ENCODE data around the gene VPS13A.
A peak's percentile ranks its signal among the peaks of the same experiment; 100 is the strongest.

Gene VPS13A

DNA sequence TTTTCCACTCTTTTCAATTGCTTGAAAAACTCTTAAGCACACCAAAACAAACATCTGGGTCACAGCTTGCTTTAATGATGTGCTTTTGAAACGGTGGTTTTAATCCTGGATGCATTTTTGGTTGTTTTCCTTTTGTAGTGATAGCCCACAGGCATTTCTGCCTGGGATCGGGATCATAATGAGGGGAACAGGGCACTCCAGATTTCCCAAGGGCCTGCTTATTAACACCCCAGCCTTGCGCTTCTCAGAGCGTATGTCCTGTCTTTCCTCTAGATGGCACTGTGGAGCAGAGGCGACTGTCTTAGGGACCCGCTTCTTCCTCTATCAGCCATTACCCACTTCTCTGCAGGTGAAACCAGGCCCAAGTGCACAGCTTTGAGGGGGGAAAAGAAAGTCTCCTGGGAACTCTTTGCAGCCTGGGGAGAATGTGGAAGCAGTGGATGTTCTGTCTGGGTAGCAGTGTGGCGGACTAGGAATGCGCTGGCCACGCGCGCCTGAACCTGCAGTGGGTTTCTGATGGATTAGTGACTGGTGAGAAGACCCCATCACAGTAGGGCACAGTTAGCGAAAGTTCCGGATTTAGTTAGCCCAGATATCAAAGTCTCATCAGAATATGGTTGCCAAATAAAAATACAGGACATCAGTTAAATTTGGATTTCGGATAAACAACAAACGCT is 280.7 kb downstream of the VPS13A start (continued):
- TF ChIP-seq, protein P1, sequence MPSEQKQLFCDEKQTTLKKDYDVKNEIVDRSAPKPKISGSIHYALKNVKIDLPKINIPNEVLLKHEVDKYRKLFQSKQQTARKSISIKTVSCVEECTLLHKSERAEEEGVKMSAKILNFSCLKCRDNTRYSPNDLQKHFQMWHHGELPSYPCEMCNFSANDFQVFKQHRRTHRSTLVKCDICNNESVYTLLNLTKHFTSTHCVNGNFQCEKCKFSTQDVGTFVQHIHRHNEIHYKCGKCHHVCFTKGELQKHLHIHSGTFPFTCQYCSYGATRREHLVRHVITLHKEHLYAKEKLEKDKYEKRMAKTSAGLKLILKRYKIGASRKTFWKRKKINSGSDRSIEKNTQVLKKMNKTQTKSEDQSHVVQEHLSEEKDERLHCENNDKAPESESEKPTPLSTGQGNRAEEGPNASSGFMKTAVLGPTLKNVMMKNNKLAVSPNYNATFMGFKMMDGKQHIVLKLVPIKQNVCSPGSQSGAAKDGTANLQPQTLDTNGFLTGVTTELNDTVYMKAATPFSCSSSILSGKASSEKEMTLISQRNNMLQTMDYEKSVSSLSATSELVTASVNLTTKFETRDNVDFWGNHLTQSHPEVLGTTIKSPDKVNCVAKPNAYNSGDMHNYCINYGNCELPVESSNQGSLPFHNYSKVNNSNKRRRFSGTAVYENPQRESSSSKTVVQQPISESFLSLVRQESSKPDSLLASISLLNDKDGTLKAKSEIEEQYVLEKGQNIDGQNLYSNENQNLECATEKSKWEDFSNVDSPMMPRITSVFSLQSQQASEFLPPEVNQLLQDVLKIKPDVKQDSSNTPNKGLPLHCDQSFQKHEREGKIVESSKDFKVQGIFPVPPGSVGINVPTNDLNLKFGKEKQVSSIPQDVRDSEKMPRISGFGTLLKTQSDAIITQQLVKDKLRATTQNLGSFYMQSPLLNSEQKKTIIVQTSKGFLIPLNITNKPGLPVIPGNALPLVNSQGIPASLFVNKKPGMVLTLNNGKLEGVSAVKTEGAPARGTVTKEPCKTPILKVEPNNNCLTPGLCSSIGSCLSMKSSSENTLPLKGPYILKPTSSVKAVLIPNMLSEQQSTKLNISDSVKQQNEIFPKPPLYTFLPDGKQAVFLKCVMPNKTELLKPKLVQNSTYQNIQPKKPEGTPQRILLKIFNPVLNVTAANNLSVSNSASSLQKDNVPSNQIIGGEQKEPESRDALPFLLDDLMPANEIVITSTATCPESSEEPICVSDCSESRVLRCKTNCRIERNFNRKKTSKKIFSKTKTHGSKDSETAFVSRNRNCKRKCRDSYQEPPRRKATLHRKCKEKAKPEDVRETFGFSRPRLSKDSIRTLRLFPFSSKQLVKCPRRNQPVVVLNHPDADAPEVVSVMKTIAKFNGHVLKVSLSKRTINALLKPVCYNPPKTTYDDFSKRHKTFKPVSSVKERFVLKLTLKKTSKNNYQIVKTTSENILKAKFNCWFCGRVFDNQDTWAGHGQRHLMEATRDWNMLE (tag by site-specific recombination; conservative IDR thresholded peaks at IDR 0.05; ENCODE audit: low read depth), result no peak
- TF ChIP-seq ZNF529 (tag by site-specific recombination; IDR thresholded peaks at IDR 0.05; ENCODE audit: insufficient replicate concordance) (no peak), ZBTB48 (tag by site-specific recombination; IDR thresholded peaks at IDR 0.05) (peak; percentile 50; the same call in 1 of the 2 replicates)

DNA sequence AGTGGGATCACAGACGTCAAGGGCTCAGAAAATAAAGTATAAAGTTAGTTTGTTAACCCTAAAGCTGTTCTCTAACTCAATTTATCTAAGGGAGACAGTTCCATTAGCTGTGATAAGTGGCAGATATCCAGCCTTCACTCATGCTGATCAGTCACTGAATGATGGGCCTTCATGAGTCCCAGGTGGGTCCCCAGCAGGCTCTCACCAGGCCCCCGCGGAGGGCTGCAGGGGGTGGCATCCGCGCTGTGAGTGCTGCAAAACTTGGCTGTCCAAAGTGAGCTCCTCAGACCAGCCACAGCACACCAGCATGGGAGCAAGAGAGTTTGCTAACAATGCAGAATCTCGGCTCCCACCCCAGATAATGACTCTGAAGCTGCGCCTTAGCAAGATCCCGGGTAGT is 283.6 kb downstream of the VPS13A start:
- ChIA-PET POLR2A (no interaction called here), CTCF (interaction anchor here (0.7 to 4.0 kb wide), 7 partner anchors 11 to 909 kb away, joined by 3 to 12 read pairs (median 3); no protein-coding TSS in a partner anchor)
- no peak overlapping the region for H3K27ac ChIP-seq (ENCODE audit: extremely low read depth, low read depth, low read length)
- no peaks in the 10 kb centered on the region for H3K9me3 ChIP-seq (ENCODE audit: control insufficient read depth, insufficient read depth, low read depth, low read length)
- TF ChIP-seq ZIC2 (tag by site-specific recombination; IDR thresholded peaks at IDR 0.05) (peak; percentile 76), ZFP41 (tag by site-specific recombination; IDR thresholded peaks at IDR 0.05; ENCODE audit: borderline replicate concordance) (no peak)
- H3K36me3 ChIP-seq (ENCODE audit: control insufficient read depth in 2 of 2, insufficient read depth in 1 of 2, low read length in 2 of 2), result no peaks in the 10 kb centered on the region
- no peak overlapping the region for H3K4me3 ChIP-seq (ENCODE audit: low read depth, low read length)
- H3K4me1 ChIP-seq (ENCODE audit: control insufficient read depth, insufficient read depth, low read length), result no peaks in the 10 kb centered on the region

DNA sequence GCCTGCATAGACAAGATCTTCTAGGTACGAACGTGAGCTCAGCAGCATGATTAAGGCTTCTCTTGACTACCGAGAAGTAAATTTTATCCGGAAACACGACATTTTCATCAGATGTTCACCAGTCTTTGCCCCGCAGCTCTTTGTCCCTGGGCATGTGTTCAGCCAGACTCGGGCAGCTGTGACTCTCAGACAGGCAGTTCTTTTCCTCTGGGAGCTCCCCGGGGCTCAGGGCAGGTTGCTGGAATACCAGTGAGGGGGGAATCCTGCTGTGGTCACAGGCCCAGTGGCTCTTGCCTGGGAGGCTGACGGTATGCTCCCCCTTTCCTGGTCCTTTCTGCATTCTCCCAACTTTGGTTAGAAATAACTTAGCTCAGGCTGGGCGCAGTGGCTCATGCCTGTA is 284.7 kb downstream of the VPS13A start:
- H3K36me3 ChIP-seq (ENCODE audit: control insufficient read depth in 2 of 2, insufficient read depth in 1 of 2, low read length in 2 of 2), result no peaks in the 10 kb centered on the region
- no peak overlapping the region for H3K27ac ChIP-seq (ENCODE audit: extremely low read depth, low read depth, low read length)
- no peak overlapping the region for H3K4me3 ChIP-seq (ENCODE audit: low read depth, low read length)
- H3K9me3 ChIP-seq (ENCODE audit: control insufficient read depth, insufficient read depth, low read depth, low read length), result no peaks in the 10 kb centered on the region
- no peak for TF ChIP-seq KLF8 (tag by site-specific recombination; IDR thresholded peaks at IDR 0.05)
- TF ChIP-seq ZNF146 (tag by site-specific recombination; IDR thresholded peaks at IDR 0.05), result no peak
- TF ChIP-seq, protein P2, sequence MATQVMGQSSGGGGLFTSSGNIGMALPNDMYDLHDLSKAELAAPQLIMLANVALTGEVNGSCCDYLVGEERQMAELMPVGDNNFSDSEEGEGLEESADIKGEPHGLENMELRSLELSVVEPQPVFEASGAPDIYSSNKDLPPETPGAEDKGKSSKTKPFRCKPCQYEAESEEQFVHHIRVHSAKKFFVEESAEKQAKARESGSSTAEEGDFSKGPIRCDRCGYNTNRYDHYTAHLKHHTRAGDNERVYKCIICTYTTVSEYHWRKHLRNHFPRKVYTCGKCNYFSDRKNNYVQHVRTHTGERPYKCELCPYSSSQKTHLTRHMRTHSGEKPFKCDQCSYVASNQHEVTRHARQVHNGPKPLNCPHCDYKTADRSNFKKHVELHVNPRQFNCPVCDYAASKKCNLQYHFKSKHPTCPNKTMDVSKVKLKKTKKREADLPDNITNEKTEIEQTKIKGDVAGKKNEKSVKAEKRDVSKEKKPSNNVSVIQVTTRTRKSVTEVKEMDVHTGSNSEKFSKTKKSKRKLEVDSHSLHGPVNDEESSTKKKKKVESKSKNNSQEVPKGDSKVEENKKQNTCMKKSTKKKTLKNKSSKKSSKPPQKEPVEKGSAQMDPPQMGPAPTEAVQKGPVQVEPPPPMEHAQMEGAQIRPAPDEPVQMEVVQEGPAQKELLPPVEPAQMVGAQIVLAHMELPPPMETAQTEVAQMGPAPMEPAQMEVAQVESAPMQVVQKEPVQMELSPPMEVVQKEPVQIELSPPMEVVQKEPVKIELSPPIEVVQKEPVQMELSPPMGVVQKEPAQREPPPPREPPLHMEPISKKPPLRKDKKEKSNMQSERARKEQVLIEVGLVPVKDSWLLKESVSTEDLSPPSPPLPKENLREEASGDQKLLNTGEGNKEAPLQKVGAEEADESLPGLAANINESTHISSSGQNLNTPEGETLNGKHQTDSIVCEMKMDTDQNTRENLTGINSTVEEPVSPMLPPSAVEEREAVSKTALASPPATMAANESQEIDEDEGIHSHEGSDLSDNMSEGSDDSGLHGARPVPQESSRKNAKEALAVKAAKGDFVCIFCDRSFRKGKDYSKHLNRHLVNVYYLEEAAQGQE (tag by site-specific recombination; IDR thresholded peaks at IDR 0.05), result no peak
- no peak for TF ChIP-seq ZBTB17 (tag by site-specific recombination; IDR thresholded peaks at IDR 0.05)
- TF ChIP-seq ZBTB8A (tag by site-specific recombination; IDR thresholded peaks at IDR 0.05), result no peak
- CTCF ChIA-PET, result interaction anchor here (0.7 to 4.0 kb wide), 4 partner anchors 8 to 289 kb away, joined by 3 to 12 read pairs (median 4); no protein-coding TSS in a partner anchor
- no peaks in the 10 kb centered on the region for H3K4me1 ChIP-seq (ENCODE audit: control insufficient read depth, insufficient read depth, low read length)
- POLR2A ChIA-PET, result no interaction called here

DNA sequence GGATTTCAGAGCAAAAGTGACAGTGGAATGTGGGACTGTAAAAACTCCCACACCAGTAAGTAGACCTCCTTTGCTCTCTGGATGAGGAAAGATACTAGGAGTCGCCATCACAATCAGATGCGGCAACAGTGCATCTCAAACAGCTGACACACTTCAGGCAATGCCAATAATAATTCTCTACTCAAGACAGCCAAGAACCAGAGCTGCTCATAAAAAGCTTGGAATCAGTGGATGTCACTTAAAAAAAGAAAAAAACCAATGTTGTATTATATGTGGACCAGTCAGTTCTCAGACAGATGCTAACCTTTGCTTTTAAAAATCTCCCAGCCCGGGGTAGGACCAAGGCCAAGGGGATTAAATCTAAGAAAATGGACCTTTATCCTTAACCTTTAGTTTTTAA is 285.8 kb downstream of the VPS13A start:
- POLR2A ChIA-PET, result no interaction called here
- TF ChIP-seq ZNF658 (tag by site-specific recombination; IDR thresholded peaks at IDR 0.05) (no peak), SP2 (tag by site-specific recombination; IDR thresholded peaks at IDR 0.05) (no peak)
- Histone ChIP-seq H3K4me3 (ENCODE audit: low read depth, low read length) (no peak overlapping the region), H3K36me3 (ENCODE audit: control insufficient read depth in 2 of 2, insufficient read depth in 1 of 2, low read length in 2 of 2) (no peaks in the 10 kb centered on the region), H3K9me3 (ENCODE audit: control insufficient read depth, insufficient read depth, low read depth, low read length) (no peaks in the 10 kb centered on the region), H3K27ac (ENCODE audit: extremely low read depth, low read depth, low read length) (no peak overlapping the region), H3K4me1 (ENCODE audit: control insufficient read depth, insufficient read depth, low read length) (no peaks in the 10 kb centered on the region)
- CTCF ChIA-PET, result interaction anchor here (1.0 to 1.9 kb wide), 4 partner anchors 9 to 30 kb away, joined by 3 to 5 read pairs (median 4); no protein-coding TSS in a partner anchor

Data from HEK293 (cell line).